Measurements from ENCODE around the gene NADK2. TPM values are rescaled to one million over a fixed set of nuclear protein-coding genes. Genes with fewer than 3 reads are reported as not detected.

The NADK2 gene
- total RNA-seq, 1 donor from 2014 or later, result 21.1 TPM

DNA sequence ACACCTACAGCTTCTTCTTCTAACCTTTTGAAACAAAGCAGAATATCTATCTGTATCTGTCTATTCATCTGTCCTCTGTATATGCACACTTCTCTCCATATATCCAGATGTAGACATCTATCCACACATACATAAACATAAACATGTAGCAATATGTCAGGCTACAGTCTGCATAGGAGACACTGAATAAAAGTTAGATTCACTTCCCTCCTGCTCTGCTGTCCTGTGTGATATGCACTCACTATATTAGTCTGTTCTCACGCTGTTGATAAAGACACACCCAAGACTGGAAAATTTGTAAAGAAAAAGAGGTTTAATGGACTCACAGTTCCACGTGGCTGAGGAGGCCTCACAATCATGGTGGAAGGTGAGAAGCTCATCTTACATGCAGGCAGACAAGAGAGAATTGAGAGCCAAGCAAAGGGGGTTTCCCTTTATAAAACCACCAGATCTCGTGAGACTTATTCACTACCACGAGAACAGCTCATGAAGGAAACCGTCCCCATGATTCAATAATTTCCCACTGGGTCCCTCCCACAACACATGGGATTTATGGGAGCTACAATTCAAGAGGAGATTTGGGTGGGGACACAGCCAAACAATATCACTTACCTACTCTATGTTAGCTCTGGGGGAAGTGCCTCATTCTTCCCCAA is 35.9 kb upstream of the NADK2 start:
- TF ChIP-seq, protein P1, sequence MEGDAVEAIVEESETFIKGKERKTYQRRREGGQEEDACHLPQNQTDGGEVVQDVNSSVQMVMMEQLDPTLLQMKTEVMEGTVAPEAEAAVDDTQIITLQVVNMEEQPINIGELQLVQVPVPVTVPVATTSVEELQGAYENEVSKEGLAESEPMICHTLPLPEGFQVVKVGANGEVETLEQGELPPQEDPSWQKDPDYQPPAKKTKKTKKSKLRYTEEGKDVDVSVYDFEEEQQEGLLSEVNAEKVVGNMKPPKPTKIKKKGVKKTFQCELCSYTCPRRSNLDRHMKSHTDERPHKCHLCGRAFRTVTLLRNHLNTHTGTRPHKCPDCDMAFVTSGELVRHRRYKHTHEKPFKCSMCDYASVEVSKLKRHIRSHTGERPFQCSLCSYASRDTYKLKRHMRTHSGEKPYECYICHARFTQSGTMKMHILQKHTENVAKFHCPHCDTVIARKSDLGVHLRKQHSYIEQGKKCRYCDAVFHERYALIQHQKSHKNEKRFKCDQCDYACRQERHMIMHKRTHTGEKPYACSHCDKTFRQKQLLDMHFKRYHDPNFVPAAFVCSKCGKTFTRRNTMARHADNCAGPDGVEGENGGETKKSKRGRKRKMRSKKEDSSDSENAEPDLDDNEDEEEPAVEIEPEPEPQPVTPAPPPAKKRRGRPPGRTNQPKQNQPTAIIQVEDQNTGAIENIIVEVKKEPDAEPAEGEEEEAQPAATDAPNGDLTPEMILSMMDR (IDR thresholded peaks at IDR 0.05), result no peak
- Histone ChIP-seq H3K4me1 (peaks cover 7% of the 10 kb centered on the region), H3K27ac (no peak overlapping the region), H3K4me3 (no peak overlapping the region), H3K36me3 (no peaks in the 10 kb centered on the region), H3K9me3 (no peaks in the 10 kb centered on the region), H3K27me3 (no peaks in the 10 kb centered on the region)
- ATAC-seq (no peak), DNase-seq (no peak)
- intact Hi-C loops (cut with DNase I), result no loop called here

DNA sequence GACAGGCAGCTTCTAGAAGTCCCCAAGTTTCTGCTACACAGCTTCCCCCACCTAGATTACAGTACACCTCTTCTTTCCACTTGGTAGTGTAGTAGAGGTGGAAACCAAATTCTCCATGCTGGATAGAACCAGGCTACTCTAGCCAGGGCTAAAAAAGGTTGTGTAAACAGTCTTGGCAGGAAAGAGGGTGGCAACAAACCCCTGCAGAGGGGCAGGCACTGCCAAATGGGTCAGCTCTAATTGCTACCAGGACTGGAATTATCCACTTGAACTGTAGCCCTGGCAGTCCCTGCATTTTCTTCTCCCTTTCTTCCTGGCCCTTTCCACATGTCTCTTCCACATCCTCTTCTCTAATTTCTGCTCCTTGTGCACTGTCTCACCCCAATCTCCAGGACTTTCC is 35.1 kb upstream of the NADK2 start:
- DNase-seq, result no peak
- H3K36me3 ChIP-seq, result no peaks in the 10 kb centered on the region
- H3K4me3 ChIP-seq, result no peak overlapping the region
- peak; percentile 31 for ATAC-seq
- H3K9me3 ChIP-seq, result no peaks in the 10 kb centered on the region
- no peak overlapping the region for H3K27ac ChIP-seq
- intact Hi-C loops (cut with DNase I), result no loop called here
- H3K27me3 ChIP-seq, result no peaks in the 10 kb centered on the region
- H3K4me1 ChIP-seq, result peaks cover 7% of the 10 kb centered on the region
- TF ChIP-seq, protein P1 (IDR thresholded peaks at IDR 0.05), result no peak

DNA sequence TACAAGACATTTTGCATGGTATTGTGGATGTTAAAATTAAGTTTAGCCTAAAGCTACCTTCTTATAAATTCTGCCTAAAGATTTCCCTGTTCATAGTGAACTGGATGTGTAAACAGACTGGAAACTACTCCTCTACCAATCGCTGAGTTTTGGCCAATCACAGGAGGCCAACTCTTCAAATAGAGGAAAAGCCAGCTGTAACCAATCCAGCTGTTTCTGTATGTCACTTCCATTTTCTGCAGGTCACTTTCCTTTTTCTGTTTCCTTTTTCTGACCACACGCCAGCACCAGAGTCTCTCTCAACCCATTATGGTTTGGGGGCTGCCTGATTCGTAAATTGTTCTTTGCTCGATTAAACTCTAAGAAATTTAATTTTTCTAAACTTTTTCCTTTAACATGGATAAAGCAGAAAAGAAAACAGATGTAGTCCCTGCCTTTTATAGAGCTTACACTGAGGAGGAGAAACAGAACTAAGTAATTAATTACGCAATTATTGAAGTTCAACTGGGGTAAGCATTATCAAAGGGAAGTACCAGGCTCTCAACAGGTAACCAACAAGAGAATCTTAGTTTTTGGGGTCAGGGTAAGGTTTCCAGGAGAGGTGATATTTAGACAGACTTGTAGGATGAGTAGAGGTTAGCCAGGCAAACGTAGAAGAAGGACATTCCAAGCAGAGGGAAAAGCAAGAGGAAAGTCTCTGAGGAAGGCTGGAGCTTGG is 32.2 kb upstream of the NADK2 start:
- Histone ChIP-seq H3K36me3 (no peaks in the 10 kb centered on the region), H3K4me3 (no peak overlapping the region), H3K4me1 (peaks cover 7% of the 10 kb centered on the region), H3K27me3 (no peaks in the 10 kb centered on the region), H3K27ac (peak overlapping the region; percentile 33), H3K9me3 (no peaks in the 10 kb centered on the region)
- TF ChIP-seq, protein P1 (IDR thresholded peaks at IDR 0.05), result no peak
- peak; percentile 64 for ATAC-seq
- intact Hi-C loops (cut with DNase I), result no loop called here
- DNase-seq, result no peak

DNA sequence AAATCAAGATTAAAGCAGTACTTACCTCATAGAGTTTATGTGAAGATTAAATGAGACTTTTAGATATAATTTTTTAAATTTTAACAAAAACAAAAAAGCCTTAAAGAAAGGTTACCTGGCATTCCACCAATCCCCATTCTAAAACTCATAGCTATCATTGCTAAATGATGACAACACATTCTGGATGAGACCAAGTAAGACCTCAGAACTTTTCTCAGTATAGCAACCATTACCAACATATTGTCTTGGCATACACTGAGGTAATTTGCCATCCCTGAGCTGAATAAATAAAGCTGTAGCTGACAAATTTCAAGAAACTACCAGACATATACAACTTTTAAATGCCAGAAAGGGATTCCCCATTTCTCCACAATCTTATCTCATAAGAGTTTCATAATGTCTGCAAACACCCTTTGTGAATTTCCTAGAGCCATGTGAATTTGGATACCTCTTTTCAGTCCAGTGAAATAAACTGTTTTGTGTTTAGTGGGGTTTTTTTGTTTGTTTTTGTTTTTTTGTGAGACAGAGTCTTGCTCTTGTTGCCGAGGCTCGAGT is 30.5 kb upstream of the NADK2 start:
- no peak for ATAC-seq
- DNase-seq, result no peak
- peaks cover 7% of the 10 kb centered on the region for H3K4me1 ChIP-seq
- no peaks in the 10 kb centered on the region for H3K36me3 ChIP-seq
- intact Hi-C loops (cut with DNase I), result no loop called here
- no peaks in the 10 kb centered on the region for H3K9me3 ChIP-seq
- no peak overlapping the region for H3K4me3 ChIP-seq
- no peak overlapping the region for H3K27ac ChIP-seq
- TF ChIP-seq, protein P1 (IDR thresholded peaks at IDR 0.05), result no peak
- H3K27me3 ChIP-seq, result no peaks in the 10 kb centered on the region

DNA sequence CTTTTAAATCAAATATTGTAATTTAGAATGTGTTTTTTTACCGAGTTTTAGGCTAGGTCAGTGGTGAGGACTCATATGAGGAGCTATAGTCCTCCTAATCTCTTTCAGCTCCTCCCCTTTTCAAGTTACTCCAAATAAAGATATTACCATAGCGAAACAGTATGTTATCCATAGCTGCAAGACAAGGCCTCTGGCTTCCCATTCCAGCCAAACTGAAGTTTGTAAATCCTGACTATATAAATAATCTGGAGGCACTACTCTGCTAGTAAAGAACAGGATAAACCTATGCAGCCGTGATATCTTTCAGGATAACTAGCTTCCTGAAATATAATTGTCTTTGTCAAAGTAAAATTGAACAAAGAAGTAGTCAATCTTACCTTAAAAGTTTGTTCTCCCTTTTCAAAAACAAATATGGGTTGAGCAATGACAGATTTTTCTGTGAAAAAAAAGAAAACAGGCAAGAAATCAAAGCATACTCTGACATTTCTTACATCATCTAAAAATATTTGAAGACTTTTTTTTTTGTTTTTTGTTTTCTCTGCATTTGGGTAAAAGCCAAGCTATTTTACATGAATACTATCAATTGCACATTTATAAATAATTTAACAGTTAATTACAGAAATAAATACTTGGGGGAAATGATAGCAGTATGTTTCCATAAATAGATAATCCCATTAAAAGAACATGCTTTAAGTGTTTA is 29.3 kb upstream of the NADK2 start:
- intact Hi-C loops (cut with DNase I), result no loop called here
- Histone ChIP-seq H3K36me3 (no peaks in the 10 kb centered on the region), H3K27ac (no peak overlapping the region), H3K9me3 (no peaks in the 10 kb centered on the region), H3K4me1 (peaks cover 7% of the 10 kb centered on the region), H3K27me3 (no peaks in the 10 kb centered on the region), H3K4me3 (no peak overlapping the region)
- TF ChIP-seq, protein P1 (IDR thresholded peaks at IDR 0.05), result no peak
- no peak for ATAC-seq
- no peak for DNase-seq
